Skeletal muscle tissue (tissue), 4 donors: ENCODE measurements around the gene IGSF5. TPM values are rescaled to one million over a fixed set of nuclear protein-coding genes. Genes with fewer than 3 reads are reported as not detected.

ENCODE experiments used
- H3K27ac ChIP-seq: one replicate; pipeline ENCODE4 v1.7.0; 2013; ENCODE audit warnings: mild to moderate bottlenecking, low read depth, low read length, inconsistent platforms
- H3K27me3 ChIP-seq, 3 donors: one replicate each; pipeline ENCODE4 v1.7.0; 2013; ENCODE audit warnings: low read length in 3 of 3; ENCODE audit not compliant: control insufficient read depth in 3 of 3, insufficient read depth in 3 of 3
- H3K36me3 ChIP-seq, 3 donors: one replicate each; pipeline ENCODE4 v1.7.0; 2013; ENCODE audit warnings: low read length in 3 of 3; ENCODE audit not compliant: control insufficient read depth in 3 of 3, insufficient read depth in 3 of 3
- H3K4me1 ChIP-seq, 3 donors: one replicate each; pipeline ENCODE4 v1.7.0; 2013; ENCODE audit warnings: low read length in 3 of 3, mild to moderate bottlenecking in 3 of 3; ENCODE audit not compliant: control insufficient read depth in 3 of 3, insufficient read depth in 3 of 3
- H3K4me3 ChIP-seq, 3 donors: one replicate each; pipeline ENCODE4 v1.7.0; 2013; ENCODE audit warnings: low read length in 3 of 3
- H3K9ac ChIP-seq, 3 donors: one replicate each; pipeline ENCODE4 v1.7.0; 2013; ENCODE audit warnings: low read length in 3 of 3, mild to moderate bottlenecking in 3 of 3, moderate library complexity in 2 of 3, low read depth in 1 of 3
- H3K9me3 ChIP-seq, 3 donors: one replicate each; pipeline ENCODE4 v1.7.0; 2013; ENCODE audit warnings: low read length in 3 of 3; ENCODE audit not compliant: control insufficient read depth in 3 of 3
- total RNA-seq: library from RNA; depleted of rRNA; stranded (reverse); fragments of >200 nt; gene quantifications from one replicate; pipeline ENCODE4 v1.2.3, GENCODE V29; 2014
- donor health status: Osteomylitis.

IGSF5 gene
- total RNA-seq, 1 donor from 2014 or later, result 0.52 TPM

DNA sequence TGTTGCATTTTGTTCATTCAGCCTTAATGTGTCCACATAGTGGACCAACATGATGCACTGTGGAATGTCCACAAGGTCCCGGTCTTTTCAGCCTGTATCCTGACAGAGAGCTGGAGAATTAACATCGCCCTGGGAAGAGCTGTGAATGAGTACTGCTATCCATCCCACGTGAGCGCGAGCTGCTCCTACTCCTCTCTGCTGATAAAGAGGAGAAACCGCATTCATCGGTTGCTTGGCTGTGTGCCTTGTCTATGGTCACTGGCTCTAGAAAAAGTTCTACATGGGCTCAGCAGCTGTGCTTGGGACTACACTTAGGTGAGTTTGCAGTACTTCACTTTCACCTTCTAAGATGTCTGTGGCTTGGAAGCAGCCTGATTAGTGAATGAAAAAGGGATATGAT lies 31.1 kb upstream of the IGSF5 start:
- Histone ChIP-seq H3K27ac (no peak overlapping the region), H3K4me3 (no peak overlapping the region), H3K36me3 (no peaks in the 10 kb centered on the region), H3K4me1 (no peaks in the 10 kb centered on the region), H3K9ac (no peak overlapping the region), H3K27me3 (peaks cover 0 to 4% (median 2%) of the 10 kb centered on the region in 3 donors), H3K9me3 (no peaks in the 10 kb centered on the region)

- H3K27me3 ChIP-seq, result peaks cover 2 to 6% (median 2%) of the 10 kb centered on the region in 3 donors
- H3K27ac ChIP-seq, result no peak overlapping the region
- H3K9ac ChIP-seq, result no peak overlapping the region
- no peaks in the 10 kb centered on the region for H3K36me3 ChIP-seq
- no peak overlapping the region for H3K4me3 ChIP-seq
- no peaks in the 10 kb centered on the region for H3K4me1 ChIP-seq
- H3K9me3 ChIP-seq, result no peaks in the 10 kb centered on the region
Observed at GRCh38 chr21:39714331-39714730, 30.7 kb upstream of the IGSF5 start.

GRCh38 chr21:39715804-39716397 lies 29.1 kb upstream of the IGSF5 start:
- H3K27me3 ChIP-seq, result peaks cover under 1 to 6% (median 3%) of the 10 kb centered on the region in 3 donors
- H3K4me3 ChIP-seq, result no peak overlapping the region
- H3K27ac ChIP-seq, result no peak overlapping the region
- no peaks in the 10 kb centered on the region for H3K9me3 ChIP-seq
- H3K9ac ChIP-seq, result no peak overlapping the region
- no peaks in the 10 kb centered on the region for H3K4me1 ChIP-seq
- no peaks in the 10 kb centered on the region for H3K36me3 ChIP-seq

- H3K27ac ChIP-seq, result no peak overlapping the region
- no peaks in the 10 kb centered on the region for H3K9me3 ChIP-seq
- H3K36me3 ChIP-seq, result no peaks in the 10 kb centered on the region
- no peak overlapping the region for H3K9ac ChIP-seq
- H3K4me3 ChIP-seq, result no peak overlapping the region
- peaks cover 0 to 3% (median 3%) of the 10 kb centered on the region in 3 donors for H3K27me3 ChIP-seq
- no peaks in the 10 kb centered on the region for H3K4me1 ChIP-seq
Observed at GRCh38 chr21:39720126-39720778, 24.7 kb upstream of the IGSF5 start.

DNA sequence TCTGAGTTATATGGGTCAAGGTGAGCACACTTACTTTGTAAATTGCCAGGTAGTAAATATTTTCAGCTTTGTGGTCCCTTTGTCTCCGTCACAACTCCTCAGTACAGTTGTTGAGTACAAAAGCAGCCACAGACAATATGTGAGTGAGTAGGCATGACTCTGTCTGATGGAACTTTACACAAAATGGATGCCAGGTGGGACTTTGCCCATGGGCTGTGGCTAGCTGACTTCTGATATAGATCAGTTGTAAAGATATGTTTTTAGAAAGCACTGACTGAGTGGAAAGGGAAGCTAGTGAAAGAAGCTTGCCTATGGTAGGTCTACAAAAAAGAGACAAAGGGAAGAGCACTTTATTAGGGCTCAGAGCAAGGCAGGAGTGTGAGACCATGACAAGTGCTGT lies 23.1 kb upstream of the IGSF5 start:
- H3K4me3 ChIP-seq, result no peak overlapping the region

GRCh38 chr21:39724944-39725343 lies 20.0 kb upstream of the IGSF5 start:
- H3K36me3 ChIP-seq, result no peaks in the 10 kb centered on the region
- no peak overlapping the region for H3K4me3 ChIP-seq
- no peaks in the 10 kb centered on the region for H3K4me1 ChIP-seq
- no peak overlapping the region for H3K27ac ChIP-seq
- H3K27me3 ChIP-seq, result no peaks in the 10 kb centered on the region
- no peaks in the 10 kb centered on the region for H3K9me3 ChIP-seq
- no peak overlapping the region for H3K9ac ChIP-seq

More for the DNA sequence above, 23.1 kb upstream of the IGSF5 start:
- Histone ChIP-seq H3K9me3 (no peaks in the 10 kb centered on the region), H3K4me1 (no peaks in the 10 kb centered on the region), H3K9ac (no peak overlapping the region), H3K27ac (no peak overlapping the region), H3K36me3 (no peaks in the 10 kb centered on the region), H3K27me3 (peaks cover 0 to 3% (median 3%) of the 10 kb centered on the region in 3 donors)

- H3K36me3 ChIP-seq, result no peaks in the 10 kb centered on the region
- H3K27ac ChIP-seq, result no peak overlapping the region
Observed at GRCh38 chr21:39726133-39726532, 18.9 kb upstream of the IGSF5 start.

GRCh38 chr21:39727401-39728120 lies 17.4 kb upstream of the IGSF5 start:
- no peaks in the 10 kb centered on the region for H3K36me3 ChIP-seq
- no peak overlapping the region for H3K27ac ChIP-seq
- H3K4me3 ChIP-seq, result no peak overlapping the region
- H3K9ac ChIP-seq, result no peak overlapping the region
- no peaks in the 10 kb centered on the region for H3K9me3 ChIP-seq
- H3K4me1 ChIP-seq, result no peaks in the 10 kb centered on the region
- no peaks in the 10 kb centered on the region for H3K27me3 ChIP-seq

More at GRCh38 chr21:39726133-39726532, 18.9 kb upstream of the IGSF5 start:
- Histone ChIP-seq H3K4me3 (no peak overlapping the region), H3K9ac (no peak overlapping the region), H3K4me1 (no peaks in the 10 kb centered on the region), H3K9me3 (no peaks in the 10 kb centered on the region), H3K27me3 (no peaks in the 10 kb centered on the region)

DNA sequence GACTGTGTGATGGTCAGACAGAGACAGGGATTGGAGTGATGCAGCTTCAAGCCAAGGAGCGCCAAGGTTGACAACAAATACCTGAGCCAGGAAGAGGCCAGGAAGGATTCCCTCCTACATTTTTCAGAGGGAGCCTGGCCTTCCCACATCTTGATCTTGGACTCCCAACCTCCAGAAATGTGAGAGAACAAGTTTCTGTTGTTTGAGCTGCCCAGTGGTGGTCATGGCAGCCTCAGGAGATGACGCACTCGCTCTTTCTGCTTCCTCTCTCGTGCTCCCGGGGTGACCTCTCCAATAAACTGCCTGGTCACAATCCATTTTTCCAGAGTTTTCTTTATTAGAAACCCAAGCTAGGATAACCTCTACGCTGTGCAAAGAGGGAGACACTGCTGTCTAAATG lies 16.6 kb upstream of the IGSF5 start:
- Histone ChIP-seq H3K27ac (no peak overlapping the region), H3K4me1 (no peaks in the 10 kb centered on the region), H3K9me3 (no peaks in the 10 kb centered on the region), H3K27me3 (no peaks in the 10 kb centered on the region), H3K36me3 (no peaks in the 10 kb centered on the region), H3K9ac (no peak overlapping the region), H3K4me3 (no peak overlapping the region)
